Stimulated activated CD4-positive, alpha-beta T cell treated with anti-CD3 and anti-CD28 coated beads, Interleukin-2, amount 100 ng/mL, for 24 hours (primary cell): Measurements from ENCODE around the gene LONRF2.

ENCODE experiments used
- DNase-seq, 2 donors: peaks; one replicate each; pipeline ENCODE4 v3.0.0-alpha.2; 2020

The LONRF2 gene

GRCh38 chr2:100299548-100299947 lies 22.8 kb downstream of the LONRF2 start:
- no peak for DNase-seq

GRCh38 chr2:100297511-100297910 lies 24.8 kb downstream of the LONRF2 start:
- DNase-seq = no peak

- DNase-seq = no peak
These were observed 28.2 kb downstream of the LONRF2 start for GRCh38 chr2:100294162-100294497.

- no peak for DNase-seq
These were observed 28.8 kb downstream of the LONRF2 start for GRCh38 chr2:100293341-100294161.

GRCh38 chr2:100292022-100292580 lies 30.2 kb downstream of the LONRF2 start:
- peak in 1 of 2 donors; percentile 53 for DNase-seq

DNA sequence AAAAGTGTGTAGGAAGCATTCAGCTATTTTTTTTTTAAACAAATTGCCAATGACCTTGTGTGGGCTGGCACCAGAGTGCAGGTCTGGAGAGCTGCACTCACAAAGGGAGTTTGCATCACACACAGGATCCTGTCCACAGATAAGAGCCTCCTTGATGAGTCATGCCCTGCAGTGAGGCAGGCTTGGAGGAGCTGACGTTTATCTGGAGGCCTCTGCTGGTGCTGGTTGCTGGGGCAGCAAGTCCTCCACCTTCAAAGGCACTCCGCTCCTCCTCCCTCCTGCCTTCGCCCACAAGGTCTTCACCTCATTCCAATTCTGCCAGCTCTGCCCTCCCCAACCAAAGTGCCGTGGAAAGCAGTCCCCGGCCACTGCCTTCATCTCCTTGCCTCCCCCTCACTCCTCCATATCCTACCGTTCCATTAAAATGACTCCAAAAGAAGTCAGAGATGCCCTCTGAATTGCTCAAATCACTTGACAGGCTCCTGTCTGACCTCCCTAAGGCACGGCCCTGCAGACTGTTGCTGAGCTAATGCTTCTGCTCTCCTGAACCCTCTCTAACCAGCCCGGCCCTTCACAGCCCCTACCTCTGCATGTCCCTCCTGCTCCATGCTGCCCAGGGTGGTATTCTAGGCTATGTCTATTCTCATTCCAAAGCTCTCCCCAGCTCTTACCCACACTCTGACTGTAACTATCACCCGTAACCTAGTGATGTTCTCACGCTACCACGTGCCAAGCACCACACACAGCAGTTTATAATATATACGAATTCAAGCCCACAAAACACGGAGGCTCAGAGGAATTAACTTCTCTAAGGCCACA lies 30.9 kb downstream of the LONRF2 start:
- peak; percentile 43 to 62 for DNase-seq

- DNase-seq = no peak
These were observed 31.6 kb downstream of the LONRF2 start for GRCh38 chr2:100290718-100291151.

DNA sequence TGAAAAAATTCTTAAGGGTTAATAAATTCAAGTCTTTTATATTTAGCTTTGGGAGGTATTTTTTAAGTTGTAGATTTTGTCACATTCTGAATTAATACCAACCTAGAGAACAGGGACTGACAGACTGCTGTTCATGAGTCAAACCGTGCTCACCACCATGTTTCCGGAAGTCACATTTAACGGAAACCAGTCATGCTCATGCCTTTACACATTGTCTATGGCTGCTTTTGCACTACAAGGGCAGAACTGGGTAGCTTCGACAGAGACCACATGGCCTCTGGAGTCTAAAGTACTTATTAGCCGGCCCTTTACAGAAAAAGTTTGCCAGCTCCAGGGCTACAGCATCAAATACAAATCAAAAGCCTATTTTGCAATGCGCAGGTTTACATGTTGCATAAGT lies 33.3 kb downstream of the LONRF2 start:
- DNase-seq = no peak

DNA sequence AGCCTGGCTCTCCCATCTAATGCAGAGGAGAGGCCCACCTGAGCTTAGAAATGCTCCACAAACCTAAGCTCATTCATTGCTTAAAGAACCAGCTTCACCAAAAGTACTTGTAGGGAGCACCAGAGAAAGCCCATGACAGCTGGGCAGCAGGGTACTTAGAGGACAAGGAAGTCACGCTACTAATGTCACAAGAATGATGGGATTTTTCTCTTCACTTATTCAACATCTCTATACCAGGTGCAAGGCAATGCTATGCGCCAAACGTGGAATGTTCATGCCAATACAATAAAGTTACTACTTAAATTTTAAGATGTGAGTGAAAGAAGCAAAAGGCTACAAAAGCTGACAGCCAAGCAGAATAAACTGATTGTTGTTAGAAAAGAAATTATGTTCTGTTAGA lies 36.0 kb downstream of the LONRF2 start:
- no peak for DNase-seq

DNA sequence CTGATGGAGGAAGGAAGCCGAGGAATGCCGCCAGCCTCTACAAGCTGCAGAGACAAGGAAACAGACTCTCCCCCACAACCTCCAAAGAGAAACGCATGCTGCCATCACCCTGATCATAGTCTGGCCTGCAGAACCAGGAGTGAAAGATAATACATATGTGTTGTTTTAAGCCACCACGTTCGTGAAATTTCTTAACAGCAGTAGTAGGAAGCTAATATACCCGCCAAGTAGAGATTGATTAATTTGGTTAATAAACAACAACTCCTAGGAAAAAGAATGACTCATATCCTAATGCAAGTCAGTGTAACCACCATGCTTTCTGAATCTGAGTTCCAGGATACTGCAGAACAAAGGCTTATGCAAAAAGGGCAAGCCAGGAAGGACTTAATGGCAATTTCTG lies 36.6 kb downstream of the LONRF2 start:
- no peak for DNase-seq

- no peak for DNase-seq
These were observed 37.3 kb downstream of the LONRF2 start for GRCh38 chr2:100285011-100285410.

DNA sequence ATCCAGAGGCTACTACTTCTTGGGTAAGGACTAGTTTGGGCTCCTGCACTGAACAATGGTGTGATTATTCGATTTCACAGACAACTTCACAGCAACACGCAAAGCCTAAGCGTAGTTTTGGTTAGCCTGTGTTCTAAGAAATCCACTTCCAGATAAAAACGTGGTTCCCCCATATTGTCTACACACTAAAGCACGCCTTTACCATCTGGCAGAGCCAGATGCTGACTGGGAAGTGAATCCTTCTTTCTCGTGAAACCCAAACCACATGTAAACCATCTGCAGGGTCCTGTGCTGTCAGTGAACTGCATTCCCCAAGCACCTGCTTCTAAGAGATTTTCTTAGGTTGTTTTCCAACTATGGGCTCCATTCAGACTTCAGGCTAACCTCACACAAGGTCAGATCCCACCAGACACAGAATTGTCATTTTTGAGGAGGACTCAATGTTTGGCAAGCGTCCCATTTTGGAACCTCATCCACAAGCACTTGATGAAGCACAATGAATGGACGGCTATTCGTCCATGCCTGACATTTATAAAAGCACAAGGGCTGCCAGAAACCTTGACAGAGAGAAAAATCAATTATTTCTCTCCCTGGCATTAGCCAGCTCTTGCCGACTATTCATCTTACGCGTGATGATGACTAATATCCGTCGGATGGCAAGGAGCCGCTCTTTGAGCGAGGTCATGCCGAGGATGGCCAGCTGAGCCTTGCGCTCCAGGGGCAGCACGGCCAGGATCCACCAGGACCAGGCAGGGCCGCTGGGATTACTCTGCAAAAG lies 38.4 kb downstream of the LONRF2 start:
- DNase-seq = no peak

DNA sequence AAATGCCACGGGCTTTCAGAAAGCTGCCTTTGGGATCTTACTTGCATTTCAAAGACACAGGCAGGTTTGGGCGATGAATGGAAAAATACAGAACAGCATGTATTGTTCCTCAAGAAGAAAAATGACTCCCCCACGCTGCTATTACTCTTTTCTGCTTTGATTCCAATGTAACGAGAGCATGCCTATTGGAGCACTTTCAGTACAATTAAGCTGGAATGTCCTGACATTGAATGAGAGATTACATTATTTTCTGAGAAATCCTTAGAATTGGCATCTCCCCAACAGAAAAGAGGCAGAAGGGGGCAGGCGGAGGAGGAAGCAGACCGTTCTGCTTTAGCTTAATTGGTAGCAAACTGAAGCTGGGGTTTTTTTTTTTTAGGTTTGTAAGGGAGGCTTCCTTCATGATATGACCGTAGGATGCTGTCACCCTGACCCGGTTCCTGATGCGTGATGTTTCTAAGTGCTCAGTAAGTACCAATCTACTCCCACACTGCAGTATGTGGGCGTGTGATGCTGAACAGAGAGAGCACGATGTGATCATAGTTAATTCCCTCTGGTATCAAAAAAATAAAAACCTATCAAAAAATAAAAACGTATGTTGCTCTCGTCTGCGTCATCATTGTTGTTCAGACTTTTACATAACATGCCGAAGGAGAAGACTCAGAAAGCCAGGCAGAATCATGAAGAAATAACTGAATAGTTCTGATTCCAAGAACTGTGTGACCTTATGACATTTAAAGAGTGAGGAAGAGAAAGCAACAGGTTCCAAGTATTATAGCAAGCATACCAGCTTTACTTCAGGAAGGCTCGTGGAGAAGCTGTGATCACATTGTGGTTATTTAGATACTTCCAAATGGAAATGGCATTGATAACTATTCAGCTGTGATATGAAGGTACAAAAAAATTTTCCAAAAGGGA lies 40.5 kb downstream of the LONRF2 start:
- no peak for DNase-seq

DNA sequence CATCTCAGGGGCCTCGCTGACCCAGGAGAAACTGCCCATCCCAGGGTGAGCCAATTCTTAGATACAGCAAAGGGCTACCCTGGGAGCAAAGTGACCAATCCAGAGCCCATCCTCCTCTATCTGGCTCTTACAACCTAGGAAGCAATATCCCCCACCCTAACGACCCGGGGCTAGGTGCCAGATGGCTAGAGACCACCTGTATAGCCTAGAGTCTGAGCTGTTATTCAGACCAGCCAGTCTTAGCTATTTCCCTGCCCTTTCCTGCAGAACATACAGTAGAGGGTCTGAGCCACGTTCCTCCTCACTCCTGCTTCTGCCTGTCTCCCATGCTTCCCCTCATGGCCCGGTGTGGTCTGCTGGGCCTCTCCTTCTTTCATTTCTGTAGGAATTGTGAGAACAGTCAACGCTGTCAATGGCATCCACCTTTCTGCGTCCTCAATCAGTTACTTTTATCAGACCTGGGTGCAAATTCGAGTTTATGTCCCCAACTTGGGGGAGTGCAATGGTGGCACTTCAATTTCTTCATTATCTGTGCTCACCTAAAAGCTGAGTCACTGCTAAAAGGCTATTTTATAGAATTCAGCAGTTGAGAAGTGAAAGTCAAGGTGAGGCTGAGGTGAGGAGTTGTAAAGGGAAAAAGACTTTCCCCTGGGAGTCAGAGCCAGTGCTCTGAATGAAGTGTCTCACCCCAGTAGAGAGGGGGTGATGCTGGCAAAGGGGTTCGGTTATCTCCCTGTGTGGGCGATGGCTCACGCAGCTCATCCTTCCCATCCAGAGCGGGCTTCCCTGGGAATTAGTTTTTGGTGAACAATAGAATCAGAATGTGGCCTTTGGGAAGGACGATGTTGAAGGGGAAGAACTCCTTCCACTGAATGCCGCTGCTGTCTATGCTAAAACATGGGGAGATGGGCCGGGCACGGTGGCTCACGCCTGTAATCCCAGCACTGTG lies 42.4 kb downstream of the LONRF2 start:
- no peak for DNase-seq

DNA sequence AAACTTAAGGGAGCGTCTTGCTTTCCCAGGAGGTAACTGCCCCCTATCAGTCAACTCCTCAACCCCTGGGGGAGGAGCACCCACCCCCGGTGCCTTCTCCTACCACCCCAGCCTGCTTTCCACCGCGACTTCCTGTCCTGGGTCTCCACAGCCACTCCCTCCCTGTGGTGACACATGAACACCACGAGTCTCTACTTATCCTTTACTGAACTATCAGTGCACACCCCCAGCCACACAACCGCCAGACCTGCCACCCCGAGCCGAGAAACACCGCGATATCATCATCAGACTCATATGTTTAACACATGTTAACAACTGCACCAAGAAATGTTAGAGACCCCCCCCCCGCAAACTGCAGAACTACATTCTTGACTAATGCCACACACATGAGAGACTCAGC lies 43.3 kb downstream of the LONRF2 start:
- no peak for DNase-seq

DNA sequence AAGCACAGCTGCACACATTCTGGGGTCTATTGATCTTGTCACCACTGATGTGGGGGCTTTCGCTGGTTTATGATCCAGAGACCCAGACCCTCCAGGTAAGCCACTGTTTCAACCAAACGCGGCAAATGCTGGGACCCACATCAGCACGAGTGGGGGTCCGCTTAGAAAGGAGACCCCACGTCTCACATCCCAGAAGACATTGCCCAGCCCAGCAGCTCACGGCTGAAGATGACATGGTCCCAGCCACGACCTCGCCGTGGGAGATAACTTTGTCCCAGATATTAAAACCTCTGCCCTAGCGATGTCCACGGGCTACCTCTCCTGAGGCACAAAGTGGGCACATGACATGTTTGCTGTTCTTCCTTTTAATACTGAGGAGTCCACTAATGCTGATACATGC lies 43.8 kb downstream of the LONRF2 start:
- DNase-seq = no peak

DNA sequence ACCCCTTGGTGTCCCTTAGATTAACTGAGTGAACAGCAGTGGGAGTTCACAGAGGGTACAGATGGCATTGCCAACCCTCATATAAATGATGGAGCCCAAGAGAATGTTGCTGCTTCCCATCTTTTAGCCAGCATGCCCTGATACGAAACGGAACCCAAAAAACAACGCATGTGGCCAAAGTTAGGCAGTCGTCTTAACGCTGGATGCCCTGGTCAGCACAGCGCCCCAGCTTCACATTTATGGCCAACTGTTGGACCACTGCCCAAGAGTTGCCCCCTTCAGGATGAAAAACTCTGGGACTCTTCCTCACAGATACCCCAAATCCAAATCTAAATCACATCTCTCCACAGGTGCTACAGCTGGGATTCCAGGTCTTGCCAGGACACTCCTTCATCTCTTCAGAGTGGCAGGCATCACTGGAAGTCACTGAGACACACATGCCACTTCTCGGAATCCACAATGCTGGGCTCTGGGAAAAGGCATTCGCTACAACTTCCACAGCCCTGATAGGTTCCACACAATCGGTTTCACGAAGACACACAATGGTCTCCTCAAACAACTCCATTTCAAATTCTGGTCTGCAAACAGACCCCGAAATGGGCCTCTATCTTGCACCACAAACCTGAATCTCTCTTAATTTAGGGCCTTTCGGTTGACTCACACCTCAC lies 44.6 kb downstream of the LONRF2 start:
- DNase-seq = no peak

- no peak for DNase-seq
These were observed 45.6 kb downstream of the LONRF2 start for GRCh38 chr2:100276716-100277115.

DNA sequence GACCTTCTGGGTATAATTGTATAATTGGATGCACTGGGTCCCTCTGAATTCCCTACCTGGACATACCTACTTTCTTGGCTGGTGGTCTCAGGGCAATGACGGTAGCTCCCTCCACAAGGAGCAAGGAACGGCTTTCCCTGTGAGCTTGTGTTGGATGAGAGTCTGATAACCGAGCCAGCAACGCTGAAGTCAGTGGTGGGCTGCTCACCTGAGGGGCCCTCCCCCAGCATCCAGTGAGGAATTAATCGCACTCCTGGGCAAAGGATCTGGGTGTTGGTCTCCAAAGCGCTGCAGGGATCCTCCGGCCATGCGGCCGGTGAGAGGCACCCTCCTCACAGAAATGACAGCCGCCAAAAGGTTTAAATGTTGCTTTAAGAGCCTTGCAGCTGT lies 47.1 kb downstream of the LONRF2 start:
- no peak for DNase-seq

DNA sequence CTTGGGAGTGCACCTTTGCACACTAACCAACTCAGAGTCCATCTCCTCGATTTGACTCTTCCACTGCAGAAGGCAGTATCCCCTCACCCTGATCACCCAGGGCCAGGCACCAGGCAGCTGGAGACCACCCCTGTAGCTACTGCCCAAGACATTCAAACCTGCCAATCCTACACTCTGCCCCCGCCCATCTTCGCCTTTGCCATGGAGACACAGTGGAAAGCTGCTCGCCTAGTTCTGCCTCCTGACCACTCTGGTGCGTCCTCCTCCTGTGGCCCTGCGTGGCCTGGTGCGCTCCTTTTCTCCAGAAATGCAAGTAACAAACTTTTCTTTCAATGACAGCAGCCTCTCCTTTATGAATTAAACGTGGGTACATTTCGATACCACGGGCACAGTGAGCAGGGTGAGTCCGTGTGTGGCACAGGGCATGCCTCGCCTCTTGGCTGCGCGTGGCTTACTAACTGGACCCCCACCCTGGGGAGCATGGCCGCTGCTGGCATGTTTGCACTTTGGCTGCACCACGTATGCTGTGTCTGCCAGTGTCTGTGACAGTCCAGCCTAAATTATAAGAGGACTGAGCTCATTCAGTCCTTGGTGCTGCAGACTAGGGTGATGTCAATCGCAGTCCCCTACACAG lies 47.6 kb downstream of the LONRF2 start:
- DNase-seq = no peak
